PC-3 (cell line): ENCODE measurements around the gene MAMDC4. TPM values are rescaled to one million over a fixed set of nuclear protein-coding genes. Genes with fewer than 3 reads are reported as not detected.

ENCODE experiments used
- ATAC-seq: fragments of 200-7000 bp; cut with Tn5 transposase; 2 replicates; pipeline ENCODE4 v1.9.1; 2020; ENCODE audit warnings: mild to moderate bottlenecking, moderate library complexity
- BruUV-seq: library from RNA; stranded (reverse); fragments of 400-500 nt; replicated peaks from 2 replicates; lab custom pipeline; 2021; lab: Mats Ljungman, UMichigan
- CTCF ChIA-PET: fragments of 300-600 bp; sonication (Branson Sonifier 250); formaldehyde crosslinking; loops from one replicate; lab custom pipeline; 2022; ENCODE audit warnings: antibody characterized with exemption; lab: Charles Lee
- POLR2A ChIA-PET: fragments of 300-600 bp; sonication (Branson Sonifier 250); formaldehyde crosslinking; loops from one replicate; lab custom pipeline; 2022; ENCODE audit warnings: antibody characterized with exemption; ENCODE audit not compliant: unreplicated experiment; lab: Charles Lee
- DNase-seq: peaks from one replicate; pipeline ENCODE4 v3.0.0-alpha.2; 2015
- H2AFZ ChIP-seq: fragments of 300-600 bp; sonication (generic); 2 replicates; pipeline ENCODE4 v1.6.0; 2016; ENCODE audit warnings: antibody characterized with exemption, low read length
- H3F3A ChIP-seq: fragments of 300-600 bp; sonication (generic); one replicate; pipeline ENCODE4 v1.6.0; 2017; ENCODE audit warnings: antibody characterized with exemption, low read length, control low read depth, mild to moderate bottlenecking; ENCODE audit not compliant: unreplicated experiment
- H3K27ac ChIP-seq: fragments of 300-600 bp; sonication (generic); 2 replicates; pipeline ENCODE4 v1.5.1; 2016; ENCODE audit warnings: mild to moderate bottlenecking, low read length
- H3K27me3 ChIP-seq: fragments of 300-600 bp; sonication (generic); 2 replicates; pipeline ENCODE4 v1.6.1; 2016; ENCODE audit warnings: low read length, mixed read lengths
- H3K36me3 ChIP-seq: fragments of 300-600 bp; sonication (generic); 2 replicates; pipeline ENCODE4 v1.6.1; 2016; ENCODE audit warnings: low read depth, mixed run types, low read length, mixed read lengths
- H3K4me1 ChIP-seq: fragments of 300-600 bp; sonication (generic); 2 replicates; pipeline ENCODE4 v1.5.1; 2016; ENCODE audit warnings: low read length; ENCODE audit not compliant: insufficient read depth
- H3K4me2 ChIP-seq: fragments of 300-600 bp; sonication (generic); 2 replicates; pipeline ENCODE4 v1.6.0; 2016; ENCODE audit warnings: low read length
- H3K4me3 ChIP-seq: fragments of 300-600 bp; sonication (generic); 2 replicates; pipeline ENCODE4 v1.5.1; 2016; ENCODE audit warnings: mild to moderate bottlenecking, low read length, mixed read lengths
- H3K79me2 ChIP-seq: fragments of 300-600 bp; sonication (generic); 2 replicates; pipeline ENCODE4 v1.6.1; 2017; ENCODE audit warnings: low read length, mixed read lengths
- H3K9ac ChIP-seq: fragments of 300-600 bp; sonication (generic); 2 replicates; pipeline ENCODE4 v1.6.0; 2016; ENCODE audit warnings: mild to moderate bottlenecking, low read length
- H3K9me2 ChIP-seq: fragments of 300-600 bp; sonication (generic); replicated peaks from 2 replicates; pipeline ENCODE4 v1.6.1; 2016; ENCODE audit warnings: mixed run types, low read length, mixed read lengths
- H3K9me3 ChIP-seq: fragments of 300-600 bp; sonication (generic); 2 replicates; pipeline ENCODE4 v1.6.1; 2016; ENCODE audit warnings: low read length, mixed read lengths
- H4K20me1 ChIP-seq: fragments of 300-600 bp; sonication (generic); 2 replicates; pipeline ENCODE4 v1.6.1; 2016; ENCODE audit warnings: low read length, mixed read lengths
- EZH2 ChIP-seq: fragments of 300-600 bp; sonication (generic); IDR thresholded peaks from one replicate; pipeline ENCODE4 v1.6.1; 2017; ENCODE audit warnings: antibody characterized with exemption, mild to moderate bottlenecking, low read length; ENCODE audit not compliant: unreplicated experiment
- EZH2phosphoT487 ChIP-seq: fragments of 300-600 bp; sonication (generic); IDR thresholded peaks from 2 replicates; pipeline ENCODE4 v1.6.1; 2018; ENCODE audit warnings: mild to moderate bottlenecking, antibody characterized with exemption, low read length, borderline replicate concordance
- intact Hi-C: fragments of 100-400 bp; cut with micrococcal nuclease; formaldehyde crosslinking; loops from 2 replicates; pipeline ENCODE4 v1.9.0; 2023
- total RNA-seq: library from RNA; depleted of rRNA; stranded (reverse); fragments of >200 nt; gene quantifications from 2 replicates; pipeline ENCODE4 v1.2.3, GENCODE V29; 2014
- TF ChIP-seq, protein P1 (sequence below): fragments of 300-600 bp; sonication (generic); conservative IDR thresholded peaks from 2 replicates; pipeline ENCODE4 v1.5.1; 2017; ENCODE audit warnings: antibody characterized with exemption, low read depth, mild to moderate bottlenecking, low read length

MAMDC4 gene
- total RNA-seq, 1 experiment from 2014 or later: 3.0 TPM

- no peaks in the 10 kb centered on the region for H3K9me3 ChIP-seq
- no peaks in the 10 kb centered on the region for H3K36me3 ChIP-seq
- no TSS peak for BruUV-seq
- no peaks in the 10 kb centered on the region for H3K9me2 ChIP-seq
- intact Hi-C loops: loop anchor here (10.0 kb wide), 1 partner anchor 148 kb away; the partner anchor contains the start of genes CLIC3 and PAXX
- H3K4me1 ChIP-seq: peaks cover 8% of the 10 kb centered on the region
- H2AFZ ChIP-seq: peak overlapping the region; percentile 67
- H3K27me3 ChIP-seq: no peaks in the 10 kb centered on the region
- H3K4me3 ChIP-seq: peak overlapping the region; percentile 87
- peak overlapping the region; percentile 77; the same call in 1 of the 2 replicates for H3K9ac ChIP-seq
- peak overlapping the region; percentile 92 for H3K4me2 ChIP-seq
- peak; percentile 1; the same call in 1 of the 2 replicates for ATAC-seq
- CTCF ChIA-PET: interaction anchor here (0.6 kb wide), 1 partner anchor 16 kb away, joined by 3 read pairs; no protein-coding TSS in a partner anchor
- DNase-seq: peak; percentile 41
- H4K20me1 ChIP-seq: no peaks in the 10 kb centered on the region
- no peak overlapping the region for H3K27ac ChIP-seq
- H3F3A ChIP-seq: no peaks in the 10 kb centered on the region
- POLR2A ChIA-PET: no interaction called here
- no peaks in the 10 kb centered on the region for H3K79me2 ChIP-seq
- TF ChIP-seq, protein P1, sequence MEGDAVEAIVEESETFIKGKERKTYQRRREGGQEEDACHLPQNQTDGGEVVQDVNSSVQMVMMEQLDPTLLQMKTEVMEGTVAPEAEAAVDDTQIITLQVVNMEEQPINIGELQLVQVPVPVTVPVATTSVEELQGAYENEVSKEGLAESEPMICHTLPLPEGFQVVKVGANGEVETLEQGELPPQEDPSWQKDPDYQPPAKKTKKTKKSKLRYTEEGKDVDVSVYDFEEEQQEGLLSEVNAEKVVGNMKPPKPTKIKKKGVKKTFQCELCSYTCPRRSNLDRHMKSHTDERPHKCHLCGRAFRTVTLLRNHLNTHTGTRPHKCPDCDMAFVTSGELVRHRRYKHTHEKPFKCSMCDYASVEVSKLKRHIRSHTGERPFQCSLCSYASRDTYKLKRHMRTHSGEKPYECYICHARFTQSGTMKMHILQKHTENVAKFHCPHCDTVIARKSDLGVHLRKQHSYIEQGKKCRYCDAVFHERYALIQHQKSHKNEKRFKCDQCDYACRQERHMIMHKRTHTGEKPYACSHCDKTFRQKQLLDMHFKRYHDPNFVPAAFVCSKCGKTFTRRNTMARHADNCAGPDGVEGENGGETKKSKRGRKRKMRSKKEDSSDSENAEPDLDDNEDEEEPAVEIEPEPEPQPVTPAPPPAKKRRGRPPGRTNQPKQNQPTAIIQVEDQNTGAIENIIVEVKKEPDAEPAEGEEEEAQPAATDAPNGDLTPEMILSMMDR: no peak
- TF ChIP-seq EZH2phosphoT487: no peak
- TF ChIP-seq EZH2: no peak
These were observed 4.9 kb upstream of the MAMDC4 start for GRCh38 chr9:136847088-136847825.

DNA sequence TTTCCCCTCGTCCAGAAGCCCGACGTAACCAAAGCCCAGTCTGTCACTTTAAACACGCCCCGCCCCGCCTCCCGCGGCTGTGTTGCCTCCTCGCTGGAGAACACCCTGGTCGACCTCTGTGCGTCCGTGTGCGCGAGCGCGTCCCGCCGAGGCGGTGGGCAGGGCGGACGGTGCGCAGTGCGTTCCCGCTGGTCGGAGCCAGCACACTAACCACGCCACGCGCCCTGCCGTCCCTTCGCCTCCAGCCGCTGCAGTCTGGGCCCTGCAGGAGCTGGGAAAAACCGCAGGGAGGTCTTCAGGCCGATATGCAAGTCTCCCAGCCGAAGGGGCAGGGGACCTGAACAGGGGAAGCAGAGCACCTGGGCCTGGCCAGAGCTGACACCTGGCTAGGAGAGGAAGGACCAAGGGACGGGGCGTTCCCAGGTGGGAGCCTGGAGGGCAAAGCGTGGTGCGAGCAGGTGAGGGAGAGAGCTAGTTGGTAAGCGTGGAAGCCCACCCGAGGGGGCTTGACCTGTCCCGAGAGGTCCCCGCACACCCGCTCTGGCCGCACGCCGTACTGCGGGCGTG is 4.2 kb upstream of the MAMDC4 start:
- Histone ChIP-seq H3F3A (no peaks in the 10 kb centered on the region), H3K36me3 (no peaks in the 10 kb centered on the region), H3K4me1 (peaks cover 8% of the 10 kb centered on the region), H3K4me2 (peak overlapping the region; percentile 92), H3K79me2 (no peaks in the 10 kb centered on the region), H3K9ac (peak overlapping the region; percentile 77), H3K4me3 (peak overlapping the region; percentile 87), H4K20me1 (no peaks in the 10 kb centered on the region), H2AFZ (peak overlapping the region; percentile 67), H3K27me3 (no peaks in the 10 kb centered on the region), H3K9me3 (no peaks in the 10 kb centered on the region), H3K27ac (peak overlapping the region; percentile 79; the same call in 1 of the 2 replicates), H3K9me2 (no peaks in the 10 kb centered on the region)
- ChIA-PET POLR2A (interaction anchor here (0.6 kb wide), 1 partner anchor 47 kb away, joined by 3 read pairs; no protein-coding TSS in a partner anchor), CTCF (no interaction called here)
- BruUV-seq: no TSS peak
- DNase-seq (peak; percentile 78), ATAC-seq (peak; percentile 44)
- intact Hi-C loops: loop anchor here (10.0 kb wide), 1 partner anchor 147 kb away; the partner anchor contains the start of genes CLIC3 and PAXX
- TF ChIP-seq EZH2: no peak
- TF ChIP-seq, protein P1: no peak
- peak; percentile 58 for TF ChIP-seq EZH2phosphoT487
